HCT116 (cell line): ENCODE measurements around the gene UFL1. TPM values are rescaled to one million over a fixed set of nuclear protein-coding genes. Genes with fewer than 3 reads are reported as not detected.

Experiments used
- ATAC-seq: fragments of 200-7000 bp; cut with Tn5 transposase; 2 replicates; pipeline ENCODE4 v1.9.1; 2020; ENCODE audit warnings: mild to moderate bottlenecking, moderate library complexity
- BruUV-seq: library from RNA; stranded (reverse); fragments of 400-500 nt; replicated peaks from 2 replicates; lab custom pipeline; 2021; lab: Mats Ljungman, UMichigan
- CTCF ChIA-PET: fragments of 300-600 bp; sonication (Branson Sonifier 250); formaldehyde crosslinking; loops from one replicate; lab custom pipeline; 2021; ENCODE audit warnings: antibody characterized with exemption; lab: Charles Lee
- POLR2A ChIA-PET: fragments of 300-600, 350-600 bp; sonication (Branson Sonifier 250); formaldehyde crosslinking; loops from one replicate; lab custom pipeline; 2021; ENCODE audit warnings: antibody characterized with exemption; lab: Charles Lee
- RAD21 ChIA-PET, 2 experiments: fragments of 300-600 bp; sonication (Branson Sonifier 250); formaldehyde crosslinking; loops; one replicate each; lab custom pipeline; 2023; ENCODE audit warnings: low total read pairs in 2 of 2; ENCODE audit not compliant: uncharacterized antibody in 2 of 2, unreplicated experiment in 2 of 2, low non-redundant PET in 1 of 2; lab: Charles Lee
- DNase-seq: peaks from one replicate; pipeline ENCODE4 v3.0.0-alpha.2; 2010; ENCODE audit warnings: low read depth, low spot score
- H2AFZ ChIP-seq: fragments of 200-600 bp; shearing (Covaris generic), sonication (generic); 2 replicates; pipeline ENCODE4 v1.6.1; 2017; ENCODE audit warnings: low read depth, mixed run types, mixed read lengths, antibody characterized with exemption, low read length; ENCODE audit not compliant: poor library complexity, severe bottlenecking
- H3K27ac ChIP-seq: 2 replicates; pipeline ENCODE4 v1.5.1; 2012; ENCODE audit warnings: low read depth, low read length
- H3K27me3 ChIP-seq: fragments of 200-600 bp; sonication (generic); 2 replicates; pipeline ENCODE4 v1.6.1; 2016; ENCODE audit warnings: mixed run types, low read length, mixed read lengths; ENCODE audit not compliant: insufficient read depth
- H3K36me3 ChIP-seq, 2 experiments: fragments of 200-500 bp in 1 of 2; fragments of 200-600 bp in 1 of 2; sonication (Bioruptor generic) in 1 of 2; sonication (generic) in 1 of 2; 2 replicates each; pipeline versions ENCODE4 v1.5.1 to v1.6.1; 2014 to 2016; ENCODE audit warnings: low read length in 2 of 2, inconsistent platforms in 1 of 2, mixed read lengths in 1 of 2, mixed run types in 1 of 2; ENCODE audit not compliant: insufficient read depth in 2 of 2, control insufficient read depth in 1 of 2
- H3K4me1 ChIP-seq, 2 experiments: fragments of 200-600 bp in 1 of 2; sonication (generic) in 1 of 2; 2 replicates each; pipeline versions ENCODE4 v1.5.1 to v1.6.1; 2012 to 2017; ENCODE audit warnings: low read length in 2 of 2, inconsistent platforms in 1 of 2, mild to moderate bottlenecking in 1 of 2, mixed read lengths in 1 of 2, mixed run types in 1 of 2, moderate library complexity in 1 of 2; ENCODE audit not compliant: insufficient read depth in 2 of 2, control insufficient read depth in 1 of 2
- H3K4me2 ChIP-seq: fragments of 200-600 bp; sonication (generic); 2 replicates; pipeline ENCODE4 v1.6.1; 2017; ENCODE audit warnings: mixed run types, low read length, mixed read lengths
- H3K4me3 ChIP-seq, 2 experiments: fragments of 200-600 bp in 1 of 2; sonication (generic) in 1 of 2; replicated peaks in 1 of 2; 2 replicates each; pipeline ENCODE4 v1.5.1; 2011 to 2016; ENCODE audit warnings: low read length in 2 of 2, control low read depth in 1 of 2, low read depth in 1 of 2, mild to moderate bottlenecking in 1 of 2, mixed read lengths in 1 of 2, mixed run types in 1 of 2
- H3K79me2 ChIP-seq: fragments of 200-600 bp; sonication (generic); 2 replicates; pipeline ENCODE4 v1.6.1; 2017; ENCODE audit warnings: mild to moderate bottlenecking, mixed run types, low read length, moderate library complexity, mixed read lengths; ENCODE audit not compliant: insufficient read depth
- H3K9ac ChIP-seq: fragments of 200-600 bp; sonication (generic); 2 replicates; pipeline ENCODE4 v1.6.1; 2016; ENCODE audit warnings: low read length, mixed read lengths
- H3K9me2 ChIP-seq: fragments of 200-600 bp; sonication (generic), shearing (Covaris generic); 2 replicates; pipeline ENCODE4 v1.6.1; 2017; ENCODE audit warnings: mixed run types, mild to moderate bottlenecking, moderate library complexity; ENCODE audit not compliant: insufficient read depth
- H3K9me3 ChIP-seq, 2 experiments: fragments of 200-500 bp in 1 of 2; fragments of 200-600 bp in 1 of 2; sonication (Bioruptor generic) in 1 of 2; sonication (generic) in 1 of 2; 2 replicates each; pipeline ENCODE4 v1.6.1; 2014 to 2017; ENCODE audit warnings: low read length in 2 of 2, mixed read lengths in 2 of 2, inconsistent platforms in 1 of 2, low read depth in 1 of 2, mild to moderate bottlenecking in 1 of 2, mixed run types in 1 of 2, moderate library complexity in 1 of 2; ENCODE audit not compliant: control insufficient read depth in 1 of 2, insufficient read depth in 1 of 2
- H4K20me1 ChIP-seq: fragments of 200-600 bp; sonication (generic), shearing (Covaris generic); 2 replicates; pipeline ENCODE4 v1.6.1; 2017; ENCODE audit warnings: mixed run types, mild to moderate bottlenecking, moderate library complexity; ENCODE audit not compliant: insufficient read depth
- CBX3 ChIP-seq: IDR thresholded peaks from 2 replicates; pipeline ENCODE4 v1.6.1; 2012; ENCODE audit warnings: low read depth
- ELF1 ChIP-seq: IDR thresholded peaks from 2 replicates; pipeline ENCODE4 v1.6.1; 2012; ENCODE audit warnings: low read depth, borderline replicate concordance
- EZH2 ChIP-seq: fragments of 200-600 bp; sonication (generic); IDR thresholded peaks from 2 replicates; pipeline ENCODE4 v1.6.1; 2017; ENCODE audit warnings: antibody characterized with exemption, mixed run types
- EZH2phosphoT487 ChIP-seq: fragments of 200-600 bp; IDR thresholded peaks from 2 replicates; pipeline ENCODE4 v1.6.1; 2018; ENCODE audit warnings: antibody characterized with exemption, borderline replicate concordance
- JUND ChIP-seq: IDR thresholded peaks from 2 replicates; pipeline ENCODE4 v1.6.1; 2012
- POLR2A ChIP-seq: IDR thresholded peaks from 2 replicates; pipeline ENCODE4 v1.7.0; 2011; ENCODE audit warnings: borderline replicate concordance; ENCODE audit not compliant: insufficient read depth, insufficient read length; ENCODE audit errors: extremely low read depth
- SP1 ChIP-seq: IDR thresholded peaks from 2 replicates; pipeline ENCODE4 v1.6.1; 2012; ENCODE audit warnings: low read depth
- SRF ChIP-seq: IDR thresholded peaks from 2 replicates; pipeline ENCODE4 v1.6.1; 2012; ENCODE audit warnings: low read depth
- YY1 ChIP-seq: IDR thresholded peaks from 2 replicates; pipeline ENCODE4 v1.6.1; 2011; ENCODE audit warnings: low read length, low read depth, moderate library complexity, mild to moderate bottlenecking; ENCODE audit not compliant: insufficient replicate concordance; ENCODE audit errors: extremely low read depth
- ZFX ChIP-seq: fragments of 450-650 bp; IDR thresholded peaks from 2 replicates; pipeline ENCODE4 v1.6.1; 2017
- intact Hi-C: fragments of 100-400 bp; cut with micrococcal nuclease; formaldehyde crosslinking; loops from 2 replicates; pipeline ENCODE4 v1.10.0; 2022
- total RNA-seq: library from RNA; stranded (reverse); gene quantifications from one replicate; pipeline ENCODE4 v1.2.1, GENCODE V29; 2021; ENCODE audit not compliant: unreplicated experiment
- TF ChIP-seq, protein P1 (sequence below): IDR thresholded peaks from 2 replicates; pipeline ENCODE4 v1.6.1; 2012; ENCODE audit warnings: low read depth
- TF ChIP-seq, protein P2 (sequence below), 3 experiments: fragments of 200-600 bp in 1 of 3; sonication (generic) in 1 of 3; IDR thresholded peaks in 2 of 3; conservative IDR thresholded peaks in 1 of 3; 2 replicates each; pipeline ENCODE4 v1.5.1; 2012 to 2017; ENCODE audit warnings: low read depth in 2 of 3, low read length in 2 of 3, antibody characterized with exemption in 1 of 3, borderline replicate concordance in 1 of 3, control low read depth in 1 of 3, mild to moderate bottlenecking in 1 of 3, mixed read lengths in 1 of 3, mixed run types in 1 of 3, moderate library complexity in 1 of 3; ENCODE audit not compliant: insufficient read depth in 1 of 3
- TF ChIP-seq, protein P3 (sequence below): IDR thresholded peaks from 2 replicates; pipeline ENCODE4 v1.6.1; 2011; ENCODE audit warnings: mild to moderate bottlenecking, low read length, moderate library complexity; ENCODE audit not compliant: insufficient replicate concordance; ENCODE audit errors: extremely low read depth
- TF ChIP-seq, protein P4 (sequence below): IDR thresholded peaks from 2 replicates; pipeline ENCODE4 v1.6.1; 2012

The UFL1 gene
- total RNA-seq, 1 experiment from 2014 or later: 19.6 TPM

DNA sequence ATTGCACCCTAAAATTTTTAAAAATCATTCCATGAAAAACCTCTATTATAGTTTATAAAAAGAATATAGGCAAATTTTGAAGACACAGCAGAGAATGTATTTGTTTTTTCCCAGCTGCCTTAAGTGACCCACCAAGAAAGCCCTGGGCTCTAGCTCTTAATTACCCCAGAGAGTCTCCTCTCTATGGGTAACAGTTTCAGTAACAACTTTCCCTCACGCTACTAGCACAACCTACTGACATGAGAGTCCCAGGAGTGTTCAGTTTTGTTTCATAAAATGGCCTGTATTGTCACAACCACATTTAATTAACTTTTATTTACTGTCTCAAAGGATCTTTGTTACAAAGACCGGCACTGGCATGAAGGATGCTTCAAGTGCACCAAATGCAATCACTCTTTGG, 82.8 kb downstream of the UFL1 start:
- no peaks in the 10 kb centered on the region for H3K4me1 ChIP-seq
- H3K9me3 ChIP-seq: no peaks in the 10 kb centered on the region
- intact Hi-C loops: no loop called here
- ChIA-PET CTCF (interaction anchor here (0.6 kb wide), 1 partner anchor 452 kb away, joined by 3 read pairs; no protein-coding TSS in a partner anchor), POLR2A (no interaction called here), RAD21 (no interaction called here)
- DNase-seq: no peak
- H2AFZ ChIP-seq: no peak overlapping the region
- no peaks in the 10 kb centered on the region for H3K79me2 ChIP-seq
- no peak overlapping the region for H3K4me2 ChIP-seq
- H3K9ac ChIP-seq: no peak overlapping the region
- TF ChIP-seq, protein P1, sequence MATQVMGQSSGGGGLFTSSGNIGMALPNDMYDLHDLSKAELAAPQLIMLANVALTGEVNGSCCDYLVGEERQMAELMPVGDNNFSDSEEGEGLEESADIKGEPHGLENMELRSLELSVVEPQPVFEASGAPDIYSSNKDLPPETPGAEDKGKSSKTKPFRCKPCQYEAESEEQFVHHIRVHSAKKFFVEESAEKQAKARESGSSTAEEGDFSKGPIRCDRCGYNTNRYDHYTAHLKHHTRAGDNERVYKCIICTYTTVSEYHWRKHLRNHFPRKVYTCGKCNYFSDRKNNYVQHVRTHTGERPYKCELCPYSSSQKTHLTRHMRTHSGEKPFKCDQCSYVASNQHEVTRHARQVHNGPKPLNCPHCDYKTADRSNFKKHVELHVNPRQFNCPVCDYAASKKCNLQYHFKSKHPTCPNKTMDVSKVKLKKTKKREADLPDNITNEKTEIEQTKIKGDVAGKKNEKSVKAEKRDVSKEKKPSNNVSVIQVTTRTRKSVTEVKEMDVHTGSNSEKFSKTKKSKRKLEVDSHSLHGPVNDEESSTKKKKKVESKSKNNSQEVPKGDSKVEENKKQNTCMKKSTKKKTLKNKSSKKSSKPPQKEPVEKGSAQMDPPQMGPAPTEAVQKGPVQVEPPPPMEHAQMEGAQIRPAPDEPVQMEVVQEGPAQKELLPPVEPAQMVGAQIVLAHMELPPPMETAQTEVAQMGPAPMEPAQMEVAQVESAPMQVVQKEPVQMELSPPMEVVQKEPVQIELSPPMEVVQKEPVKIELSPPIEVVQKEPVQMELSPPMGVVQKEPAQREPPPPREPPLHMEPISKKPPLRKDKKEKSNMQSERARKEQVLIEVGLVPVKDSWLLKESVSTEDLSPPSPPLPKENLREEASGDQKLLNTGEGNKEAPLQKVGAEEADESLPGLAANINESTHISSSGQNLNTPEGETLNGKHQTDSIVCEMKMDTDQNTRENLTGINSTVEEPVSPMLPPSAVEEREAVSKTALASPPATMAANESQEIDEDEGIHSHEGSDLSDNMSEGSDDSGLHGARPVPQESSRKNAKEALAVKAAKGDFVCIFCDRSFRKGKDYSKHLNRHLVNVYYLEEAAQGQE: no peak
- TF ChIP-seq, protein P2, sequence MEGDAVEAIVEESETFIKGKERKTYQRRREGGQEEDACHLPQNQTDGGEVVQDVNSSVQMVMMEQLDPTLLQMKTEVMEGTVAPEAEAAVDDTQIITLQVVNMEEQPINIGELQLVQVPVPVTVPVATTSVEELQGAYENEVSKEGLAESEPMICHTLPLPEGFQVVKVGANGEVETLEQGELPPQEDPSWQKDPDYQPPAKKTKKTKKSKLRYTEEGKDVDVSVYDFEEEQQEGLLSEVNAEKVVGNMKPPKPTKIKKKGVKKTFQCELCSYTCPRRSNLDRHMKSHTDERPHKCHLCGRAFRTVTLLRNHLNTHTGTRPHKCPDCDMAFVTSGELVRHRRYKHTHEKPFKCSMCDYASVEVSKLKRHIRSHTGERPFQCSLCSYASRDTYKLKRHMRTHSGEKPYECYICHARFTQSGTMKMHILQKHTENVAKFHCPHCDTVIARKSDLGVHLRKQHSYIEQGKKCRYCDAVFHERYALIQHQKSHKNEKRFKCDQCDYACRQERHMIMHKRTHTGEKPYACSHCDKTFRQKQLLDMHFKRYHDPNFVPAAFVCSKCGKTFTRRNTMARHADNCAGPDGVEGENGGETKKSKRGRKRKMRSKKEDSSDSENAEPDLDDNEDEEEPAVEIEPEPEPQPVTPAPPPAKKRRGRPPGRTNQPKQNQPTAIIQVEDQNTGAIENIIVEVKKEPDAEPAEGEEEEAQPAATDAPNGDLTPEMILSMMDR (IDR thresholded peaks at IDR 0.05 in 2 of 3, conservative IDR thresholded peaks at IDR 0.05 in 1 of 3; ENCODE audit: borderline replicate concordance in 1 of 3, insufficient read depth in 1 of 3, low read depth in 2 of 3, low read length in 2 of 3): no peak
- TF ChIP-seq EZH2: no peak
- TF ChIP-seq SP1: no peak
- no peak for TF ChIP-seq CBX3
- TF ChIP-seq SRF: no peak
- TF ChIP-seq YY1: no peak
- TF ChIP-seq POLR2A: no peak
- no peak for TF ChIP-seq ELF1
- TF ChIP-seq, protein P3, sequence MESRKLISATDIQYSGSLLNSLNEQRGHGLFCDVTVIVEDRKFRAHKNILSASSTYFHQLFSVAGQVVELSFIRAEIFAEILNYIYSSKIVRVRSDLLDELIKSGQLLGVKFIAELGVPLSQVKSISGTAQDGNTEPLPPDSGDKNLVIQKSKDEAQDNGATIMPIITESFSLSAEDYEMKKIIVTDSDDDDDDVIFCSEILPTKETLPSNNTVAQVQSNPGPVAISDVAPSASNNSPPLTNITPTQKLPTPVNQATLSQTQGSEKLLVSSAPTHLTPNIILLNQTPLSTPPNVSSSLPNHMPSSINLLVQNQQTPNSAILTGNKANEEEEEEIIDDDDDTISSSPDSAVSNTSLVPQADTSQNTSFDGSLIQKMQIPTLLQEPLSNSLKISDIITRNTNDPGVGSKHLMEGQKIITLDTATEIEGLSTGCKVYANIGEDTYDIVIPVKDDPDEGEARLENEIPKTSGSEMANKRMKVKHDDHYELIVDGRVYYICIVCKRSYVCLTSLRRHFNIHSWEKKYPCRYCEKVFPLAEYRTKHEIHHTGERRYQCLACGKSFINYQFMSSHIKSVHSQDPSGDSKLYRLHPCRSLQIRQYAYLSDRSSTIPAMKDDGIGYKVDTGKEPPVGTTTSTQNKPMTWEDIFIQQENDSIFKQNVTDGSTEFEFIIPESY: no peak
- TF ChIP-seq, protein P4, sequence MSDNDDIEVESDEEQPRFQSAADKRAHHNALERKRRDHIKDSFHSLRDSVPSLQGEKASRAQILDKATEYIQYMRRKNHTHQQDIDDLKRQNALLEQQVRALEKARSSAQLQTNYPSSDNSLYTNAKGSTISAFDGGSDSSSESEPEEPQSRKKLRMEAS: no peak
- no peak for TF ChIP-seq ZFX
- TF ChIP-seq EZH2phosphoT487: no peak
- TF ChIP-seq JUND: no peak
- H3K36me3 ChIP-seq: no peaks in the 10 kb centered on the region
- BruUV-seq: no TSS peak
- H3K9me2 ChIP-seq: no peaks in the 10 kb centered on the region
- H3K4me3 ChIP-seq: no peak overlapping the region
- no peak overlapping the region for H3K27ac ChIP-seq
- no peaks in the 10 kb centered on the region for H4K20me1 ChIP-seq
- no peak for ATAC-seq
- H3K27me3 ChIP-seq: no peaks in the 10 kb centered on the region
